Vagina (tissue), 2 donors: ENCODE results near the gene SIPA1L3.

ENCODE experiments used
- CTCF ChIP-seq, 3 experiments: fragments of 450-650 bp in 2 of 3; fragments of 200-600 bp in 1 of 3; sonication (generic) in 1 of 3; IDR thresholded peaks; one replicate each; pipeline ENCODE4 v1.5.1; 2017 to 2019; ENCODE audit warnings: antibody characterized with exemption in 3 of 3, mild to moderate bottlenecking in 2 of 3, moderate library complexity in 2 of 3
- POLR2A ChIP-seq, 2 donors: fragments of 450-650 bp; IDR thresholded peaks; one replicate each; pipeline ENCODE4 v1.6.1; 2017; ENCODE audit warnings: antibody characterized with exemption in 2 of 2, mild to moderate bottlenecking in 2 of 2, moderate library complexity in 2 of 2

- TF ChIP-seq CTCF (IDR thresholded peaks at IDR 0.05) = no peak
- no peak for TF ChIP-seq POLR2A (IDR thresholded peaks at IDR 0.05)
Measured at GRCh38 chr19:38143847-38144246, 236.8 kb downstream of the SIPA1L3 start.
